ENCODE results near the gene STRC.
"Not testable (repeated sequence)": the region's sequence is repeated elsewhere in the genome, so short reads cannot be mapped to it uniquely, and the experiment has no call there.

The STRC gene

GRCh38 chr15:43563793-43564192 is 54.8 kb downstream of the STRC start:
- not testable (repeated sequence) for DNase-seq (ENCODE audit: low read depth)

- DNase-seq (ENCODE audit: low read depth) = not testable (repeated sequence)
Observed at GRCh38 chr15:43562753-43563152, 55.8 kb downstream of the STRC start.

GRCh38 chr15:43552986-43553385 is 65.6 kb downstream of the STRC start:
- no peak for DNase-seq (ENCODE audit: low read depth)

- no peak for DNase-seq (ENCODE audit: low read depth)
Observed at GRCh38 chr15:43552256-43552655, 66.3 kb downstream of the STRC start.

- peak; percentile 85 for DNase-seq (ENCODE audit: low read depth)
Observed at GRCh38 chr15:43550527-43551363, 67.9 kb downstream of the STRC start.
